GM12878 (cell line): Measurements from ENCODE around the gene AXDND1.
"Not testable (repeated sequence)": the region's sequence is repeated elsewhere in the genome, so short reads cannot be mapped to it uniquely, and the experiment has no call there.

ENCODE experiments used
- BMI1 ChIP-seq: fragments of 450-650 bp; IDR thresholded peaks from 2 replicates; pipeline ENCODE4 v1.6.1; 2016; ENCODE audit warnings: mild to moderate bottlenecking, moderate library complexity, borderline replicate concordance
- CBX3 ChIP-seq: fragments of 200-600 bp; sonication (generic); IDR thresholded peaks from 2 replicates; pipeline ENCODE4 v1.6.1; 2016; ENCODE audit warnings: low read depth, borderline replicate concordance
- CTCF ChIP-seq, 3 experiments: IDR thresholded peaks in 2 of 3; conservative IDR thresholded peaks in 1 of 3; 2 replicates each; pipeline ENCODE4 v1.5.1; 2011; ENCODE audit warnings: low read depth in 3 of 3, low read length in 3 of 3, mild to moderate bottlenecking in 3 of 3, control low read depth in 2 of 3, moderate library complexity in 2 of 3, inconsistent platforms in 1 of 3, mixed read lengths in 1 of 3; ENCODE audit not compliant: control insufficient read depth in 2 of 3, insufficient read depth in 1 of 3; ENCODE audit errors: extremely low read depth in 1 of 3
- EP300 ChIP-seq, 2 experiments: fragments of 150-350 bp in 1 of 2; IDR thresholded peaks; 2 replicates each; pipeline ENCODE4 v1.6.1; 2011 to 2012; ENCODE audit warnings: low read depth in 2 of 2, low read length in 2 of 2, borderline replicate concordance in 1 of 2, improper control_type of control experiment in 1 of 2, inconsistent platforms in 1 of 2; ENCODE audit not compliant: control insufficient read depth in 1 of 2
- GABPA ChIP-seq: IDR thresholded peaks from 2 replicates; pipeline ENCODE4 v1.6.1; 2014; ENCODE audit warnings: antibody characterized with exemption, low read depth, mild to moderate bottlenecking, inconsistent platforms
- MXI1 ChIP-seq: fragments of 150-350 bp; IDR thresholded peaks from 2 replicates; pipeline ENCODE4 v1.6.1; 2011; ENCODE audit warnings: low read depth, mild to moderate bottlenecking, inconsistent platforms, low read length, improper control_type of control experiment
- NR2C2 ChIP-seq: IDR thresholded peaks from 2 replicates; pipeline ENCODE4 v1.6.1; 2011; ENCODE audit warnings: borderline replicate concordance, low read depth; ENCODE audit not compliant: control insufficient read depth, insufficient read length
- POLR2A ChIP-seq: IDR thresholded peaks from 2 replicates; pipeline ENCODE4 v1.6.1; 2011; ENCODE audit warnings: low read depth, mild to moderate bottlenecking, low read length
- SP1 ChIP-seq: IDR thresholded peaks from one replicate; pipeline ENCODE4 v1.6.1; 2011; ENCODE audit warnings: low read depth, low read length
- ZBTB11 ChIP-seq: fragments of 450-650 bp; formaldehyde crosslinking; IDR thresholded peaks from 2 replicates; pipeline ENCODE4 v1.5.0; 2022; ENCODE audit warnings: mild to moderate bottlenecking, missing genetic modification characterization

GRCh38 chr1:179439646-179440045, 73.9 kb downstream of the AXDND1 start:
- TF ChIP-seq CTCF (IDR thresholded peaks at IDR 0.05 in 2 of 3, conservative IDR thresholded peaks at IDR 0.05 in 1 of 3; ENCODE audit: control insufficient read depth in 2 of 3, extremely low read depth in 1 of 3, insufficient read depth in 1 of 3, low read depth in 3 of 3, low read length in 3 of 3); SP1; POLR2A; EP300 (IDR thresholded peaks at IDR 0.05; ENCODE audit: borderline replicate concordance in 1 of 2, control insufficient read depth in 1 of 2, low read depth in 2 of 2, low read length in 2 of 2); GABPA; CBX3; ZBTB11 (CRISPR knock-in tag); NR2C2; BMI1; MXI1: not testable (repeated sequence)
